GM19372 (cell line): ENCODE measurements around the gene CCDC106.

Source experiments
- ATAC-seq: cut with Tn5 transposase; IDR thresholded peaks from one replicate; pipeline ENCODE4 v1.9.1; 2021; ENCODE audit warnings: mild to moderate bottlenecking, low read depth, moderate library complexity; ENCODE audit not compliant: unreplicated experiment

The CCDC106 gene

DNA sequence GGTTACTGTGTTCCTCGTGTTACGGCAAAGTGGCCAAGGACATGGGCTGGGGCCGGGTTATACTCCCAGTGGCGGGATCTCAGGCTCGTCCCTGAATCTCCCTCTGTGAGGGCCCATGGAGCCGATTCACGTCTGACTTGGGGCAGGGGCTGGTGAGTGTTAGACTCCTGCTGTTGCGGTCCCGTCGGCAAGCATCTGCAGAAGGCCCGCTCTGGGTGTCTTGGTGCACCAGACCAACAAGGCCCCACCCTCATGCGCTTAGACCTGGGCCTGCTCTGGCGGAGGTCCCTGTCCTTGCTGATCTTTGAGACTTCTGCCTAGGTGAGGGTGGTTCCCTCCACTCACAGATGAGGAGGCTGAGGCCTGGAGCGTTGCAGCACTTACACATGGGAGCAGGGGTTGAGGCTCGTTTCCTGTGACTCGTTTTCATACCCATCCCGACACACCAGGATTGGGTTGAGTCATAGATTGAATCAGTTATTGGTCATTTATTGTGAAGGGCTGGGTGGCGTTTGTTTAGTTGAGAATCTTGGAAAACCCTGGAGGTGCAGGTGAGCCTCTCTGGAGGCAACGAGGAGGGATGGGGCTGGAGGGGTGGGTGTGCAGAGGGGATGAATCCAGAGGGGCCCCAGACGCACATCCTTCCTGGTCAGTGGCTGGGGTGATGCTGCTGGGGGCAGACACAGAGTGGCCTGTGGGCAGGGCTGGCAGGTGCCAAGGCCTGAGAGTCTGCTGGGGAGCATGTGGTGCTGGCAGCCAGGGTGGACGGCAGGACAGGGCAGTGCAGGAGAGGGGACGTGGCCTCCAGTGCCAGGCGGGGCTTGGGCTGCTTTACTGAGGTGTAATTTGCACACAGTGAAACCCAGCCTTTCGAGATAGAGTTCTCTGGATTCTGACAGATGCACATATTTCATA lies 31.6 kb downstream of the CCDC106 start:
- ATAC-seq, result no peak

DNA sequence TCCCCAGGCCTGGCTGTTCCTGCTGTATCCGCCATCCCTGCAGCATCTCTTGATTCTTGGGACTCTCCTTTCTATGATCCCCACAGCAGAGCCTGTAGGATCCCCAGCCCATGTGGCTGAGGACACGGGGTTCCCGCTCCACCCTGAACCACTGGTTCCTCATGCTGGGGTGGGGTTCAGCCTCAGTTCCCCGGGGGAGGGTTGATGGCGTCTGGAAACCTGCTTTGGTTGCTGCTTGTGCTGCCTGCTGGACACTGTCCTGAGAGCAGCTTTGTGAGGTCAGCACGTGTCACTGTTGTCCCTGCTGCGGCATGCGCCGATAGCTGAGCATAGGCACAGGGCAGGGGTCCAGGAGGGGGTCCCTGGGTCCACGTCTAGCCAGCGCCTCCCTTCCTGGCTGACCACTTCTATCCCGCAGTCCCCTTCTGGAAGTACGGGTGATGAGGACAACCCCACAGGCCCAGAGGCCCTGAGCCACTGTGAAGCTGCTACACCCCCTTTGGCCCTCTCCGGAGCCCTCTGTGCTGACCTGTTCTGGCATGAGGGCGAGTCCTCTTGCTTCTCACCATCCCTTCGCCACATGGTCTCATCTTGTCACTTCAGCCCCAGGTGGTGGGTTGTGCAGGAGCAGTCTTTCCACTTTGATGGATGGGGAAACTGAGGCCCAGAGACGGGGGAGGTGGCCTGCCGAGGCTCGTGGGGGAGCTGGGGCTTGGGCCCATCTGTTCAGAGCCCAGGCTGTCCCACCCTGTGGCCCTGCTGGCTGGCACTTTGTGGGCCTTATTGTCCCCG lies 32.5 kb downstream of the CCDC106 start:
- ATAC-seq, result no peak

DNA sequence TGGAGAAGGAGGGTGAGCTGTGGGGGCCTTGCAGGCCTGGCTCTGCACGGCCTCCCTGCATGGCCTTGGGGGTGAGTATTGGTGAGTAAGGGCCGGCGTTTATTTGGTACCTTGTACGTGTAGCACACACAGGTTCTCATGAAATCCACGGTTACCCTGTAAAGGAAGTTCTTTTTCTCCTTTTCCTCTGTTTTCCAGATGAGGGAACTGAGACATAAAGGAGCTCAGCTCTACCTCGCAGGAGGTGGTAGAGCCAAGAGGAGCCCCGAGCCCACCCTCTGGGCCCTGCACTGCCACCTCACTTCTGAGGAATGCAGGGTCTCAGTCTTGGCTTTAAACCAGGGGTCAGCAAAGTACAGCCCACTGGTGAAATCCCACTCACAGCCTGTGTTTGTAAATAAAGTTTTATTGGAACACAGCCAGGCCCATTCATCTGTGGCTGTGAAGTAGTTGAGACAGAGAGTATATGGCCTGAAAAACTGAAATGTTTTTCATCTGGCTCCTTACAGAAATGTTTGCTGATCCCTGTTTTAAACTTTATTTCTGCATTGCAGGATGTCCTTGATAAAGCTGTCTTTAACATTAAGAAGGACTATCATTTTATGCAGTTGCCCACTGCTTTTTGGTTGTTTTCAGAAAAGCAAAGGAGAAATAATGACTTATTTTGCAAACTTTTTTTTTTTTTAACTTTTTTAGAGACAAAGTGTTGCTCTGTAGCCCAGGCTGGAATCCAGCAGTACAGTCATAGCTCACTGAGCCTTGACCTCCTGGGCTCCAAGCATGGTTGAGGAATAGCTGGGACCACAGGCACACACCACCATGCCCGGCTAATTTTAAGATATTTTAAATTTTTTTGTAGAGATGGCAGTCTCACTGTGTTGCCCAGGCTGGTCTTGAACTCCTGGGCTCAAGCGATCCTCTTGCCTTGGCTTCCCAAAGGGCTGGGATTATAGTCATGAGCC lies 33.4 kb downstream of the CCDC106 start:
- no peak for ATAC-seq

DNA sequence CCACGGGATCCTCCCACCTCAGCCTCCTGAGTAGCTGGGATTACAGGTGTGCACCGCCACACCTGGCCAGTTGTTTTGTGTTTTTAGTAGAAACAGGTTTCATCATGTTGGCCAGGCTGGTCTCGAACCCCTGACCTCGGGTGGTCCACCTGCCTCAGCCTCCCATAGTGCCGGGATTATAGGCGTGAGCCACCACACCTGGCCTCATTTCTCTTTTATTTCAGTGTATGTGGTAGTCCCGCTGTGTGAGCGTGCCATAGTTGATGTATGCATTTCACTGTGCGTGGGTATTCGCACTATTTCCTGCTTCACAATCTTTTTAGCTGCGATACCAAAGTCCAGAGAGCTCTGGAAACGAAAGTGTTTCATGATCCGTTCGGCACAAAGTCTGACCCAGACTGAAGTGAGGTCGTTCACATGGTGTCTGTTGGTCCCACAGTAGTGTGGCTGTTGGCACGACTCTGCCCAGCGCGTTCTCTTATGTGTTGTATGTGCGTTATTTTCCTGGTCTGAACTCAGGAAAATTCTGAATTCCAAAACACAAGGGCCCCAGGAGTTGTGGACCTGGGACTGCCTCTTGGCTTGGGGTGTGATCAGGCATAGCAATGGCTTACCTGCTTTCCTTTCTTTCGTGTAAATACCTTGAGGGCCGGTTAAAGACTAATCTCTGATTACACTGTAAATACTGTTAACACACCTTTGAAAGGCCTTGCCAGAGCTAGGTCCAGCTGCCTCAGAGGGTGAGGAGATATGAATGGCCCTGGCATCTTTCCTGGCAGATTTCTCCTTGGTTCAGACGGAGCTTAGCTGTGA lies 35.6 kb downstream of the CCDC106 start:
- no peak for ATAC-seq

DNA sequence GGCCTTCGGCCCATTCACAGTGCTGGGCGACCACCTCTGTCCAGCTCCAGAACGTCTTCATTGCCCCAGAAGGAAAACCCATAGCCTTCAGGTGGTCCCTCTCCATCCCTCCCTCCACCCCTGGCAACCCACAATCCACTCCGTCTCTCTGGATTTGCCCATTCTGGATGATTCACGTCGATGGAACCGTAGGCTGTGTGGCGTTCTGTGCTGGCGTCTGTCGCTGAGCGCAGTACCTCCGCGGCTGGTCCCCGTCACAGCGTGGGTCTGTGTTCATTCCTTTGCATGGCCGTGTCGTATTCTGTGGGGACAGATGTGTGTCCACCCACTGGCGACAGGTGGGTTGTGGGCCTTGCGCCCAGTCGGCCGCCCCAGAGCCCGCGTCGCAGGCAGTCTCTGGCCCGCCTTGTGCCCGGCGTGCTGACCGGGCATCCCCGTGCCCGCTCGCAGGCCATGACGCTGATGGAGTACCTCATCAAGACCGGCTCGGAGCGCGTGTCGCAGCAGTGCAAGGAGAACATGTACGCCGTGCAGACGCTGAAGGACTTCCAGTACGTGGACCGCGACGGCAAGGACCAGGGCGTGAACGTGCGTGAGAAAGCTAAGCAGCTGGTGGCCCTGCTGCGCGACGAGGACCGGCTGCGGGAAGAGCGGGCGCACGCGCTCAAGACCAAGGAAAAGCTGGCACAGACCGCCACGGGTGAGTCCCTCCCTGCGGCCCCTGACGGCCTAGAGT lies 37.1 kb downstream of the CCDC106 start:
- ATAC-seq, result no peak

DNA sequence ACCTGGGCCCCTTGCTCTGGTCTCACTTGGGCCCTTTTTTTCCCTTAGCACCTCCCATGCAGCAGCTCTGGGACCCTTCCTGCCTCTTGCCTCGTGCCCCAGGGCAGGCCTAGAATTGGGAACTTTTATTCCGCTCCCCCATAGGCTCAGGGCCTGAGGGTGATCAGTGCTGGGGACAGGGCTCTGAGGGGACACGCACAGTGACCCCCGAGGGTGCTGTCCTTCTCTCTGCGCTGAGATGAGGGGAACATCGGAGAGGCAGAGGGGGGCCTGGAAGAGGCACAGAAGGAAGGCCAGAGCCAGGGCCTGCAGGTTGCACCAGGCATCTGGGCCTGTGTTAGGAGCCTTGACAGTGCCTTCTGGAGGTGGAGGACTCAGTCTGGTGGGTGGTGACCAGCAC lies 37.8 kb downstream of the CCDC106 start:
- ATAC-seq, result no peak

DNA sequence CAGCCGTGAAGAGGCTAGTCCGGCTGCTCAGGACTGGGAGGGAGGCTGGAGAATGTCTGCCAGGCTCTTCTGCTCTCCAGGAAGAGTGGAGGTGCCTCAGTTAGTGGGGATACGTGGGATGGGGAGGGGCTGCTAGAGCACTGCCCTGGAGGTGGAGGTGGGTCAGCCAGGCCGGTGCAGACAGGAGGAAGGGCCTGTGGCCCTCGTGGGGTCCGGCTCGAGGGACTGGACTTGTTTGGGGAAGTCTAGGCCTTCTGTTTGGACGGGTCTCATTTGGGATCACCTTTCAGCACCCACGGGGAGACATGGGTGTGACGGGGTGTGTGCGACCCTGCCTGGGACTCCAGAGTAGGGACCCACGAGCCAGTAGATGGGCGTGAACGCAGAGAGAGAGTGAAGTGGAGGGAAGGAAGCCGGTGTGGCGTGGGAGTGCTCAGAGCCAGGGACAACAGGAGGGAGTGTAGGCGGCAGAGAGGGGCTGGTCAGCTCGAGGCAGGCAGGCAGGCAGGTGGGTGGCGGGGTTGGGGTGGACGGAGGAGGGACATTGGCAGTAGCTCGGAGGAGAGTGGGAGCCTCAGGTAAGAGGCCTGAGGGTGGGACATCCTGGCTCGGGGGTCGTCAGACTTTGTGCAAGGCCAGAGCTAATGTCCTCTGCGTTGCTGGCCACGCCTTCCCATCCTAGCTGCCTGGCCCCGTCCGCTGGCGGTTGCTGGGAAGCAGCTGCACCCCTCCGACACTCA lies 38.5 kb downstream of the CCDC106 start:
- ATAC-seq, result no peak

DNA sequence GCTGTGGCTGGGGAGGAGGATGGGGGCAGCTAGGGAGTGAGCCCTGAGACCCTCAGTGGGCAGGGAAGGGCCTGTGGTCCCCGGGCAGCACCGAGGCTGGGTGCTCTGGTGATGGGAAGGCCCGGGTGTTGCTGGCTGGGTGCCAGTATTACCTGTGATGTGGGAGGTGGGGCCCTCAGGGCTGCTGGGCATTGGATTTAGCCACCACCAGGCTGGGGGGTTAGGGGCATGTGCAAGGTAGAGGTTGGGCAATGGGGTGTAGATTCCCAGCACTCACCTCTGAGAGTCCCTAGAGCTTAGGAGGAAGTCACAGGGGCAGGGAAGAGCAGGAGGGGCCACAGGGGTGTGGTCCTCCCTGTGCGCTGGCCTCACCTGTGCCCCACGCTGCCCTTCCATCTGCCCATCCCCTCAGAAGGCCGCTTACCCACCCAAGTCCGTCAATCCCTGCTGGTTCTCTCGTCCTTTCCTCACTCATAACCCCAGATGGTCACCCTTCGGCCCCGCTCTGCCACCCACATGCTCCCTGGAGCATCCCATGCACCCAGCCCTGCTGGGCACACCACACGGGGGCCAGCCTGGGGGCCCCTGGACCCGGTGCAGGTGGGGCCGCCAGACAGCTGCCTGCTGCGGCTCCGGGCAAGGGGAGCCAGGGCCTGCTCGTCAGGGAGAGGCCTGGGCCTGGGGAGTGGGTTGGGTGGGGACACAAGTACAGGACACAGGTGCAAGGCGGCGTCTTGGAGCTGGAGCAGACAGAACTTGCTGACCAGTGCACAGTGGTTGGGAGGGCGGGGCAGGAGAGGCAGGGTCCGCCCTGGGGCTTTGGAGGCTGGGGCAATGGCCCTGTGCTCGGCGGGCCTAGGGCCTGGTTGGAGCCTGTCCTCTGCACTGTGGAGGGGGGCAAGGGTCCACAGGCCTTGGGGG lies 39.5 kb downstream of the CCDC106 start:
- no peak for ATAC-seq

DNA sequence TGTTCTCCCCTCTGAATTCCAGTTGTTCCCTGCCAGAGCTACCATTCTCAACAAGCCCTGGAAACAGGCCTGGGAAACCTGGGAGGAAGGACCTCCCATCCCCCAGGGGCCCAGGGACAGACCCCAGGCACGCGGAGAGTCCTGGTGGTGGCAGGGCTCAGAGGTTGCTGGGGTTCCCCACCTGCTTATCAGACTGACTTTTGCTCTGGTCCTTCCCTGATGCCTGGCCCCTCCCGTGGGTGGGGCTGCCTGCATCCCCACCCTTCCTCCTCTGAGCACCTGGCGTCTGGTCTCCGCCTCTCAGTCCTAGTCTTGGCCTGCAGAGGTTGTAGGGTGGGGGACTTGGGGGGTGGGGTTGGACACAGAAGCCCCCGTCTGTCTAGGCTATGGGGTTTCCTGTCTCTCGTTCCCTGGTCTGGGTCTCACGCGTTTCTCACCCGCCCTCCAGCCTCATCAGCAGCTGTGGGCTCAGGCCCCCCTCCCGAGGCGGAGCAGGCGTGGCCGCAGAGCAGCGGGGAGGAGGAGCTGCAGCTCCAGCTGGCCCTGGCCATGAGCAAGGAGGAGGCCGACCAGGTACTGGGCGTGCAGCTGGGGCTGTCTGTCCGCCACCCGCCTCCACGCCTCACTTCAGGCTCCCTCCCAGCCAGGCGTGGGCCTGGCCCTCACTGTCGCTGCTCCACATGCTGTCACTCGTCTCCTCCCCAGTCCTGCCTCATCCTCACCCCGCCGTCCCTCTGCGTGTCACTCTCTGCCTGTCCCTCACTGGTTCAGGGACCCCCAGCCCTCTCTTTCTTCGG lies 40.6 kb downstream of the CCDC106 start:
- no peak for ATAC-seq

DNA sequence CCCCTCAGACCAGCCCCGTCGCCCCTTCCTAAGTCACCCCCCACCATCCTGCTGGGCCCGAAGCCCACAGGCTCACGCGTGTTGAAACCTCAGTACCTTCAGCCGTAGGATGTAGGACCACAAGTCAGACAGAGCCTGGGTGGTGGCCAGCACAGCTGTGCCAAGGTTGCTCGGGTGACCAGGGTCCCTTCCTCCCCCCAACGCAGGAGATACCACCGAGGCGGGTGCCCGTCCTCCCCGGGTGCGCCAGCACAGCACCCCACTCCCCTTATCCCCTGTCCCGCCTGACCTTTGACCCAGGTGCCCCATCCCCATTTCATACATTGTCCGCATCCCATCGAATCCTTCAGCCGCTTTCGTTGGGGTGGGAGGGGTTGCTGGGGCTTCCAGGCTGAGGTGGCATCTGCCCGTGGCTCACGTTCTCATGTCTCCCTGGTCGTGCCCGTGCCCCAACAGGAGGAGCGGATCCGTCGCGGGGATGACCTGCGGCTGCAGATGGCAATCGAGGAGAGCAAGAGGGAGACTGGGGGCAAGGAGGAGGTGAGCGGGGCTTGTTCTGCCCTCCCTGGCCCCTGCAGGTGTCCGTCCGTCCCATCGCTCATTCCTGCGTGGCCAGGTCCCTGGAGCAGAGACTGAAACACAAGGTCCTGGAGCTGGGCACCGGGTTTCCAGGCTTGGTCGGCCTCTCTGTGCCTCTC lies 41.5 kb downstream of the CCDC106 start:
- no peak for ATAC-seq

DNA sequence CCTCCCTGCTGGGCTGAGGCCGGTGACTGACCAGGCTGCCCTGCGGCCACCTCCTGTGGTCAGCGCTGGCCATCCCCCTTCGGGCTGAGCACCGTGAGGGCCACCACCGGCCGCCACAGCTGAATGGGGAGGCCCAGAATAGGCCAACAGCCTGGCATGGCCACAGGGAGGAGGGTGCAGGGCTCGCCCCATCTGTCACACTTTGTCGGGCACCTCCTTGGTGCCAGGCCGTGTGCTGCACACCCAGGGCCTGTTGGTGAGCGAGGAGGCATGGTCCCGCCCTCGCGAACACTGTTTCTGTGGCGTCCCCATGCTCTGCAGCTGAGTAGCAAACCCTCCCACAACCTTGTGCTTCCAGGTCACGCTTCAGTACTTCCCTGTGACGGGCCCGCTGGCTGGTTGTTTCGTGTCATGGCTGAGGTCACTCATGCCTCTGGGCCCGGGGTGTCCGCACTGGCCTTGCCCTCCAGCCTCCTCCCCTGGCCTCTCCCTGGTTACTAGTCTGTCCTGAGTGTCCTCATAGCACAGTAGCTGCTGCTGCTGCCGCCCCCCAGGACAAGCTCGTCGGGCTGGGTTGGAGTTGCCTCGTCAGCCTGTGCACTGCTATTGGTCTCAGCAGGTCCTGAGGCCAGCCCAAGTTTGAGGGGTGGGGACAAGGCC lies 42.2 kb downstream of the CCDC106 start:
- ATAC-seq, result no peak

DNA sequence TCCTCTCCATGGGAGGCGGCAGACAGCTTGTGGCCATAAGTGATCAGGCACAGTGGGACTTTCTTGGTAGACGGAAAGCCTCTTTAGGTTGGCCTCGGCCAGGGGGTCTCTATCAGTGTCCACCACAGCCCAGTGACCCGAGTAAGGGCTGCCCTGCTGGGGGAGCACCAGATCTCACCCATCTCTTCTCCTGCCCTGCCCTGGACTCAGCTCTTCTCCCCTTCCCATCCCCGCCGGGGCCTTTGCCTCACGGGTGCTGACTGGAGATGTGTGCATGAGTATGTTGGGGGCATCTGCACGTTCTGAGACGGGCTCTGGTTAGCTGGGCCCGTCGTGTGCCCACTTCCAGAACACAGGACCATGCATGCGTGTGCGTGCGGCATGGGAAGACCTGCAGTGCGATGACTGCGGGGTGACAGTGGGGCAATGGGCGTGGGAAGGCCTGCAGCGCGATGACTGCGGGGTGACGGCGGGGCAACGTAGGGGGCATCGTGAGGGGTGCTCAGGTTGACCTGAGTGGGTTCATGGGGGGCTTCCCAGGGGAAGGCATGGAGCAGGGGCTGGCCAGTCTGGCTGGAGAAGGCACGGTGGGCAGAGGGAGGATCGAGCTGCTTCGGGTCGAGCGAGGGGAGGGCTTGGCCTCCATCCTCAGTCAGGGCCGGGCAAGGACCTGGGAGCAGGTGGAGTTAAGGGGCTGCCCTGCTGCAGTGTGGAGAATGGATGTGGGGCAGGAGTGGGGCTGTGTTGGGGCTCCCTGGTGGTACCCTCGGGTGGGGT lies 42.9 kb downstream of the CCDC106 start:
- no peak for ATAC-seq

DNA sequence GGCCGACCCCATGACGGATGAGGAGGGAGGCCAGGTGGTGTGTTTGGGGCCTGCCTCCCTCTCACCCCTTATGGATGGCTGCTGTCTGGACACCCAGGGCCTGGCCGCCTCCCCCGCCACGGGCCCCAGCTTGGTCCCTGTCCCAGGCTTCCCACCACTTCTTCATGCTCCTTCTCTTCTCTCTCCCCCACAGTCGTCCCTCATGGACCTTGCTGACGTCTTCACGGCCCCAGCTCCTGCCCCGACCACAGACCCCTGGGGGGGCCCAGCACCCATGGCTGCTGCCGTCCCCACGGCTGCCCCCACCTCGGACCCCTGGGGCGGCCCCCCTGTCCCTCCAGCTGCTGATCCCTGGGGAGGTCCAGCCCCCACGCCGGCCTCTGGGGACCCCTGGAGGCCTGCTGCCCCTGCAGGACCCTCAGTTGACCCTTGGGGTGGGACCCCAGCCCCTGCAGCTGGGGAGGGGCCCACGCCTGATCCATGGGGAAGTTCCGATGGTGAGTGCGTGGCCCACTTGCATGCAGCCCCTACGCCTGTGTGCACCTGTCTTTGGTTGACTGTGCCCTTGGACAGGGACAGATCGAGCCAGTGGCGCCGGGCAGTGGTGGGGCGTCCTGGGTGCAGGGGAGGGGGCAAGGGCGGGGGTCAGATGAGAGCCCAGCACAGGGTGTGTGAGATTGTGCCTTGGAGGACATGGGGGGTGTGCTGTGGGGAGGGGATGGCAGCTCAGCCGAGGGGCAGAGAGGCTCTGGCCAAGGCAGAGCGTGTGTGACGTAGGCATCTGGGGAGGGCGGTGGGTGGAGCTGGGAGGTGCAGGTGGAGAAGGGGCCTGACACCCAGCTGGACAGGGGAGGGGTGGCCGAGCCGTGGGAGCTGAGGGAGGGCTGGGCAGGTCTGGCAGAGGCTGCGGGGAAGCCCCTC lies 43.8 kb downstream of the CCDC106 start:
- ATAC-seq, result no peak

DNA sequence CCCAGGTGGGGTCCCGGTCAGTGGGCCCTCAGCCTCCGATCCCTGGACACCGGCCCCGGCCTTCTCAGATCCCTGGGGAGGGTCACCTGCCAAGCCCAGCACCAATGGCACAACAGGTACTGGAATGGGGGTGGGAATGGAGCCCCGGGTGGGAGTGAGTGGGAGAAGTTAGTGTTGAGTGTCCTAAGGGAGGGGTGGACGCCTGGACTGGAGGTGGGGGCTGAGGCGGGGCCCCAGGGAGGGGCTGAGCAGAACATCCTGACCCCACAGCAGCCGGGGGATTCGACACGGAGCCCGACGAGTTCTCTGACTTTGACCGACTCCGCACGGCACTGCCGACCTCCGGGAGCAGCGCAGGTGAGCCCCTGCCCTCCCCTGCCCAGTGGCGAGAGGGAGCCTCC lies 44.7 kb downstream of the CCDC106 start:
- no peak for ATAC-seq
